GM12878 (cell line): ENCODE results near the gene RNF150. TPM values are rescaled to one million over a fixed set of nuclear protein-coding genes. Genes with fewer than 3 reads are reported as not detected.

Experiments used
- ATAC-seq: fragments of 200-7000 bp; cut with Tn5 transposase; 3 replicates; pipeline ENCODE4 v1.9.1; 2020; ENCODE audit warnings: mild to moderate bottlenecking, moderate library complexity
- BruUV-seq: library from RNA; stranded (reverse); fragments of 400-500 nt; replicated peaks from 2 replicates; lab custom pipeline; 2021; lab: Mats Ljungman, UMichigan
- CTCF ChIA-PET: fragments of 300-600 bp; sonication (Branson Sonifier 250); formaldehyde crosslinking; extraction: SDS; loops from one replicate; lab custom pipeline; 2021; ENCODE audit warnings: inconsistent platforms; lab: Yijun Ruan, JAX
- POLR2A ChIA-PET: fragments of 350-600 bp; formaldehyde crosslinking; extraction: SDS; loops from one replicate; lab custom pipeline; 2021; ENCODE audit warnings: inconsistent platforms; lab: Charles Lee
- RAD21 ChIA-PET: fragments of 300-600 bp; sonication (Branson Sonifier 250); formaldehyde crosslinking; loops from one replicate; lab custom pipeline; 2023; ENCODE audit warnings: antibody characterized with exemption; ENCODE audit not compliant: unreplicated experiment; lab: Charles Lee
- SMC1A ChIA-PET: fragments of 300-600 bp; sonication (Branson Sonifier 250); formaldehyde crosslinking; loops from one replicate; lab custom pipeline; 2023; ENCODE audit not compliant: unreplicated experiment, uncharacterized antibody; lab: Charles Lee
- DNase-seq: peaks from one replicate; pipeline ENCODE4 v3.0.0-alpha.2; 2011; ENCODE audit warnings: low read depth, low spot score
- FAIRE-seq: peaks from 3 replicates; lab custom pipeline; 2011; peaks lifted over from hg19 to GRCh38; lab: Jason Lieb, UNC
- H2AFZ ChIP-seq: 2 replicates; pipeline ENCODE4 v1.6.0; 2011; ENCODE audit warnings: low read depth, low read length, control low read depth; ENCODE audit not compliant: control insufficient read depth
- H3K27ac ChIP-seq: 2 replicates; pipeline ENCODE4 v1.5.1; 2011; ENCODE audit warnings: control low read depth; ENCODE audit not compliant: control insufficient read depth, insufficient read depth
- H3K27me3 ChIP-seq, 2 experiments: replicated peaks in 1 of 2; 2 replicates each; pipeline versions ENCODE4 v1.6.0 to v1.6.1; 2011; ENCODE audit warnings: low read length in 1 of 2; ENCODE audit not compliant: control insufficient read depth in 2 of 2, insufficient read depth in 2 of 2
- H3K36me3 ChIP-seq, 2 experiments: 2 replicates each; pipeline ENCODE4 v1.5.1; 2011; ENCODE audit warnings: low read length in 1 of 2; ENCODE audit not compliant: control insufficient read depth in 2 of 2, insufficient read depth in 2 of 2
- H3K4me1 ChIP-seq: 2 replicates; pipeline ENCODE4 v1.6.1; 2011; ENCODE audit warnings: mild to moderate bottlenecking, low read length, moderate library complexity, mixed read lengths; ENCODE audit not compliant: control insufficient read depth, insufficient read depth
- H3K4me2 ChIP-seq: 2 replicates; pipeline ENCODE4 v1.6.0; 2011; ENCODE audit warnings: control low read depth; ENCODE audit not compliant: control insufficient read depth, insufficient read depth
- H3K4me3 ChIP-seq: fragments of 200-600 bp; sonication (generic); 2 replicates; pipeline ENCODE4 v1.5.1; 2016
- H3K79me2 ChIP-seq: 2 replicates; pipeline ENCODE4 v1.6.0; 2011; ENCODE audit warnings: low read length; ENCODE audit not compliant: control insufficient read depth, insufficient read depth
- H3K9ac ChIP-seq: 2 replicates; pipeline ENCODE4 v1.8.0; 2011; ENCODE audit warnings: low read length, control low read depth, mixed read lengths; ENCODE audit not compliant: control insufficient read depth, insufficient read depth
- H3K9me3 ChIP-seq: replicated peaks from 3 replicates; pipeline ENCODE4 v1.5.1; 2011; ENCODE audit warnings: mild to moderate bottlenecking, low read length; ENCODE audit not compliant: control insufficient read depth, insufficient read depth
- H4K20me1 ChIP-seq: 2 replicates; pipeline ENCODE4 v1.6.0; 2011; ENCODE audit not compliant: control insufficient read depth, insufficient read depth
- BCLAF1 ChIP-seq: fragments of 450-650 bp; IDR thresholded peaks from 2 replicates; pipeline ENCODE4 v1.6.1; 2017; ENCODE audit warnings: antibody characterized with exemption, mild to moderate bottlenecking, moderate library complexity
- CEBPZ ChIP-seq: fragments of 150-350 bp; IDR thresholded peaks from 2 replicates; pipeline ENCODE4 v1.6.1; 2016; ENCODE audit warnings: low read depth, low read length
- EGR1 ChIP-seq, 2 experiments: IDR thresholded peaks; 1 replicate in 1 of 2; 2 replicates in 1 of 2; pipeline ENCODE4 v1.6.1; 2011 to 2012; ENCODE audit warnings: low read depth in 2 of 2, low read length in 2 of 2, borderline replicate concordance in 1 of 2, mild to moderate bottlenecking in 1 of 2, moderate library complexity in 1 of 2
- SMC3 ChIP-seq: IDR thresholded peaks from 2 replicates; pipeline ENCODE4 v1.6.1; 2011; ENCODE audit warnings: low read length, improper control_type of control experiment, borderline replicate concordance
- TBL1XR1 ChIP-seq: IDR thresholded peaks from 2 replicates; pipeline ENCODE4 v1.6.1; 2012; ENCODE audit warnings: low read depth, low read length, improper control_type of control experiment
- TCF12 ChIP-seq: IDR thresholded peaks from 2 replicates; pipeline ENCODE4 v1.6.1; 2011; ENCODE audit warnings: low read depth, mild to moderate bottlenecking, low read length
- WRNIP1 ChIP-seq: IDR thresholded peaks from 2 replicates; pipeline ENCODE4 v1.6.1; 2011; ENCODE audit warnings: low read depth, low read length, improper control_type of control experiment, borderline replicate concordance
- ZBTB33 ChIP-seq: fragments of 450-650 bp; IDR thresholded peaks from 2 replicates; pipeline ENCODE4 v1.6.1; 2017; ENCODE audit warnings: mild to moderate bottlenecking
- WGBS: methylation state at CpG from one replicate; pipeline ENCODE4 v1.1.6; 2016; ENCODE audit warnings: low lambda C conversion rate; ENCODE audit not compliant: insufficient replicate concordance, insufficient coverage; ENCODE audit errors: missing lambda C conversion rate; 5-methylcytosine and 5-hydroxymethylcytosine counted together
- in situ Hi-C: fragments of 300-500 bp; cut with MboI; formaldehyde crosslinking; loops from 9 replicates; pipeline ENCODE4 v1.14.3; 2018; ENCODE audit warnings: mixed read lengths
- intact Hi-C: fragments of 100-400 bp; cut with micrococcal nuclease; formaldehyde crosslinking; loops from one replicate; pipeline ENCODE4 v1.14.2; 2022; ENCODE audit not compliant: unreplicated experiment
- polyA plus RNA-seq, 11 experiments: library from polyadenylated mRNA; depleted of rRNA in 4 of 11; unstranded in 6 of 11; stranded (reverse) in 5 of 11; fragments of >200 nt; fragmentation: Nextera tagmentation in 4 of 11; fragmentation: Illumina TruSeq in 1 of 11; extraction: Ambion mirVana in 4 of 11; extraction: Trizol in 1 of 11; gene quantifications; 1 replicate in 1 of 11; 2 replicates in 10 of 11; pipeline versions ENCODE4 v1.2.1 to v1.2.3, GENCODE V29; 2011 to 2016; ENCODE audit warnings: inconsistent platforms in 2 of 11, missing spikeins in 2 of 11, low read depth in 1 of 11
- total RNA-seq, 4 experiments: library from RNA; depleted of rRNA in 3 of 4; stranded (reverse); fragments of >200 nt in 3 of 4; fragmentation: Illumina TruSeq in 1 of 4; extraction: Trizol in 1 of 4; gene quantifications; 2 replicates each; pipeline versions ENCODE4 v1.2.1 to v1.2.3, GENCODE V29; 2013 to 2021
- TF ChIP-seq, protein P1 (sequence below): fragments of 450-650 bp; IDR thresholded peaks from 2 replicates; pipeline ENCODE4 v1.6.1; 2016; ENCODE audit warnings: mild to moderate bottlenecking
- TF ChIP-seq, protein P2 (sequence below): fragments of 450-650 bp; IDR thresholded peaks from 2 replicates; pipeline ENCODE4 v1.6.1; 2017; ENCODE audit warnings: mild to moderate bottlenecking, moderate library complexity

Gene RNF150
- total and polyA plus RNA-seq, 10 of the 15 experiments (the other 5 are each of a cell fraction or from before 2014, with no cell fraction given), result 0.01 to 2.3 (median 0.04) TPM; not detected in 6

DNA sequence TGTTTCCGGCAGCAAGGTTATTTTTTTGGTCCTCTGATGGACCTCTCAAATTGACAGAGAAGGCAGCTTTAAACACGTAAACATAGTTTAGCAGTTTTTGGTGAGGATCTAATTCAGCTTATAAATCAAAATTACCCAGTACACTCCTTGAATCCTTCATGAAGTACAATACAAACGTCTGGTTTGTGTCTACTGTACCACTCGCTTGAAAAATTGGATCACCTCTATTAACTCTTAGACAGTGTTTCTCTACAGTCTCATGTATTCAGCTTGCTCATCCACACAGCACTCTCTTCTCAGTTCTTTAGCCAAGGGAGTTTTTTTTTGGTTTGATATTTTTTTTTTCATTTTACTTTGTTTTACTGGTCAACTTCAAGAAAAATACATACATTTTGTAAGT lies 113.5 kb downstream of the RNF150 start:
- BruUV-seq, result no TSS peak
- Histone ChIP-seq H3K4me1 (no peaks in the 10 kb centered on the region), H3K79me2 (no peaks in the 10 kb centered on the region), H4K20me1 (no peaks in the 10 kb centered on the region), H3K27ac (no peak overlapping the region), H2AFZ (no peak overlapping the region), H3K9ac (no peak overlapping the region), H3K4me2 (no peak overlapping the region), H3K4me3 (no peak overlapping the region), H3K27me3 (no peaks in the 10 kb centered on the region; a peak in 1 of 4 replicates), H3K9me3 (no peaks in the 10 kb centered on the region), H3K36me3 (no peaks in the 10 kb centered on the region)
- ChIA-PET POLR2A (no interaction called here), RAD21 (no interaction called here), SMC1A (no interaction called here), CTCF (no interaction called here)
- no peak for DNase-seq
- no peak for FAIRE-seq
- in situ Hi-C loops (no loop called here), intact Hi-C loops (no loop called here)
- no peak for ATAC-seq
- WGBS, result 35% methylated on average over 4 of the region's 4 CpGs
- no peak for TF ChIP-seq WRNIP1
- no peak for TF ChIP-seq BCLAF1
- TF ChIP-seq, protein P1, sequence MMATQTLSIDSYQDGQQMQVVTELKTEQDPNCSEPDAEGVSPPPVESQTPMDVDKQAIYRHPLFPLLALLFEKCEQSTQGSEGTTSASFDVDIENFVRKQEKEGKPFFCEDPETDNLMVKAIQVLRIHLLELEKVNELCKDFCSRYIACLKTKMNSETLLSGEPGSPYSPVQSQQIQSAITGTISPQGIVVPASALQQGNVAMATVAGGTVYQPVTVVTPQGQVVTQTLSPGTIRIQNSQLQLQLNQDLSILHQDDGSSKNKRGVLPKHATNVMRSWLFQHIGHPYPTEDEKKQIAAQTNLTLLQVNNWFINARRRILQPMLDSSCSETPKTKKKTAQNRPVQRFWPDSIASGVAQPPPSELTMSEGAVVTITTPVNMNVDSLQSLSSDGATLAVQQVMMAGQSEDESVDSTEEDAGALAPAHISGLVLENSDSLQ, result no peak
- no peak for TF ChIP-seq CEBPZ
- no peak for TF ChIP-seq TCF12
- TF ChIP-seq, protein P2, sequence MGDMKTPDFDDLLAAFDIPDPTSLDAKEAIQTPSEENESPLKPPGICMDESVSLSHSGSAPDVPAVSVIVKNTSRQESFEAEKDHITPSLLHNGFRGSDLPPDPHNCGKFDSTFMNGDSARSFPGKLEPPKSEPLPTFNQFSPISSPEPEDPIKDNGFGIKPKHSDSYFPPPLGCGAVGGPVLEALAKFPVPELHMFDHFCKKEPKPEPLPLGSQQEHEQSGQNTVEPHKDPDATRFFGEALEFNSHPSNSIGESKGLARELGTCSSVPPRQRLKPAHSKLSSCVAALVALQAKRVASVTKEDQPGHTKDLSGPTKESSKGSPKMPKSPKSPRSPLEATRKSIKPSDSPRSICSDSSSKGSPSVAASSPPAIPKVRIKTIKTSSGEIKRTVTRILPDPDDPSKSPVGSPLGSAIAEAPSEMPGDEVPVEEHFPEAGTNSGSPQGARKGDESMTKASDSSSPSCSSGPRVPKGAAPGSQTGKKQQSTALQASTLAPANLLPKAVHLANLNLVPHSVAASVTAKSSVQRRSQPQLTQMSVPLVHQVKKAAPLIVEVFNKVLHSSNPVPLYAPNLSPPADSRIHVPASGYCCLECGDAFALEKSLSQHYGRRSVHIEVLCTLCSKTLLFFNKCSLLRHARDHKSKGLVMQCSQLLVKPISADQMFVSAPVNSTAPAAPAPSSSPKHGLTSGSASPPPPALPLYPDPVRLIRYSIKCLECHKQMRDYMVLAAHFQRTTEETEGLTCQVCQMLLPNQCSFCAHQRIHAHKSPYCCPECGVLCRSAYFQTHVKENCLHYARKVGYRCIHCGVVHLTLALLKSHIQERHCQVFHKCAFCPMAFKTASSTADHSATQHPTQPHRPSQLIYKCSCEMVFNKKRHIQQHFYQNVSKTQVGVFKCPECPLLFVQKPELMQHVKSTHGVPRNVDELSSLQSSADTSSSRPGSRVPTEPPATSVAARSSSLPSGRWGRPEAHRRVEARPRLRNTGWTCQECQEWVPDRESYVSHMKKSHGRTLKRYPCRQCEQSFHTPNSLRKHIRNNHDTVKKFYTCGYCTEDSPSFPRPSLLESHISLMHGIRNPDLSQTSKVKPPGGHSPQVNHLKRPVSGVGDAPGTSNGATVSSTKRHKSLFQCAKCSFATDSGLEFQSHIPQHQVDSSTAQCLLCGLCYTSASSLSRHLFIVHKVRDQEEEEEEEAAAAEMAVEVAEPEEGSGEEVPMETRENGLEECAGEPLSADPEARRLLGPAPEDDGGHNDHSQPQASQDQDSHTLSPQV, result no peak
- no peak for TF ChIP-seq ZBTB33
- no peak for TF ChIP-seq EGR1 (IDR thresholded peaks at IDR 0.05; ENCODE audit: borderline replicate concordance in 1 of 2, low read depth in 2 of 2, low read length in 2 of 2)
- no peak for TF ChIP-seq SMC3
- TF ChIP-seq TBL1XR1, result no peak
